Measurements from ENCODE around the gene PNMA6E.

Gene PNMA6E

DNA sequence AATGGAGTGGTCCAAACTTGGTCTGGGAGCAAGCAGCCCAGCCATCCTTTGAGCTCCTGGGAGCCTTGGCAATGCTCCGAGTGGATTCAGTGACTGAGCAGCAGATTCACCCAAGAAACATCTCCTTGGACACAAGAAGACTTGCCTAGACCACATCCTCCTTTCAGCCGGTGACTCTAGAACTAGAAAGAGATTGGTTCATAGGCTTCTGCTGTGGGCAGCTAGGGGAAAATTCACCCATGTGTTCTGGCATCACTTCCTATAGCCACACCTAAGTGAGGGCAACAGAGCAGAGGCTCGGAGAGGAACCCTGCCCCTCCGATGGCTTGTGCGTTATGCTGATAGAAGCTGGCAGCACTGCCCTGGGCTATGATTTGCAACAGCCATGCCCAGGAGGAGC, 51.2 kb downstream of the PNMA6E start:
- Histone ChIP-seq H3K9me3 (ENCODE audit: control insufficient read depth, insufficient read depth, low read length) (no peaks in the 10 kb centered on the region), H4K20me1 (ENCODE audit: control insufficient read depth, insufficient read depth, low read depth, low read length) (no peaks in the 10 kb centered on the region), H3K9me2 (replicated peaks; ENCODE audit: control insufficient read depth, low read length) (no peaks in the 10 kb centered on the region), H3K4me2 (ENCODE audit: low read length) (no peak overlapping the region), H3F3A (ENCODE audit: control insufficient read depth, insufficient read depth) (no peaks in the 10 kb centered on the region), H3K27me3 (ENCODE audit: control insufficient read depth, low read length) (no peaks in the 10 kb centered on the region), H3K27ac (ENCODE audit: low read depth, low read length) (no peak overlapping the region), H3K79me2 (ENCODE audit: control insufficient read depth, low read length) (no peaks in the 10 kb centered on the region), H3K36me3 (ENCODE audit: control insufficient read depth, low read length) (no peaks in the 10 kb centered on the region; the same call in 1 of the 2 replicates), H3K4me1 (ENCODE audit: control insufficient read depth, low read length) (no peaks in the 10 kb centered on the region), H3K4me3 (ENCODE audit: low read length) (no peak overlapping the region)
- no peak for TF ChIP-seq EZH2phosphoT487 (IDR thresholded peaks at IDR 0.05; ENCODE audit: borderline replicate concordance, low read length)

DNA sequence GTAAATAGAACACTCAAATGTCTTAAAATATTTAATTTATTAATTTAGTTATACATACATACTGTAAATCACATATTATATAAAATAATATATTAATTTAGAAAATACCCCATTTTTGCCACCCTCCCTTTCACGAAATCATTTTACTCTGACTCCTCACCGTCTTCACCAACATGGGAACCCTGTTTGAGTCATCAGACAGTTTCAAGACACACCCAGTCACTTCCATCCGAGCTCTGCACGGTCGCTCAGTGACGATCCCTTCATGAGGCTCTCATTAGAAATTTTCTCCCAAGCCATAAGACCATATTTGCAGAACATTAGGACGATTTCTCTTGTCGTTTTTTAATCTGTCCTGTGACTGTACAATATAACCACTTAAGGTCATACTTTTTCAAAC, 52.7 kb downstream of the PNMA6E start:
- H3F3A ChIP-seq (ENCODE audit: control insufficient read depth, insufficient read depth) = no peaks in the 10 kb centered on the region
- H3K4me2 ChIP-seq (ENCODE audit: low read length) = no peak overlapping the region
- H3K79me2 ChIP-seq (ENCODE audit: control insufficient read depth, low read length) = no peaks in the 10 kb centered on the region
- no peak overlapping the region for H3K4me3 ChIP-seq (ENCODE audit: low read length)
- peaks cover 2% of the 10 kb centered on the region for H3K36me3 ChIP-seq (ENCODE audit: control insufficient read depth, low read length)
- H3K27ac ChIP-seq (ENCODE audit: low read depth, low read length) = no peak overlapping the region
- H3K27me3 ChIP-seq (ENCODE audit: control insufficient read depth, low read length) = no peaks in the 10 kb centered on the region
- H3K9me3 ChIP-seq (ENCODE audit: control insufficient read depth, insufficient read depth, low read length) = no peaks in the 10 kb centered on the region
- H4K20me1 ChIP-seq (ENCODE audit: control insufficient read depth, insufficient read depth, low read depth, low read length) = no peaks in the 10 kb centered on the region
- H3K4me1 ChIP-seq (ENCODE audit: control insufficient read depth, low read length) = no peaks in the 10 kb centered on the region
- H3K9me2 ChIP-seq (replicated peaks; ENCODE audit: control insufficient read depth, low read length) = no peaks in the 10 kb centered on the region
- no peak for TF ChIP-seq EZH2phosphoT487 (IDR thresholded peaks at IDR 0.05; ENCODE audit: borderline replicate concordance, low read length)
- TF ChIP-seq, protein P1, sequence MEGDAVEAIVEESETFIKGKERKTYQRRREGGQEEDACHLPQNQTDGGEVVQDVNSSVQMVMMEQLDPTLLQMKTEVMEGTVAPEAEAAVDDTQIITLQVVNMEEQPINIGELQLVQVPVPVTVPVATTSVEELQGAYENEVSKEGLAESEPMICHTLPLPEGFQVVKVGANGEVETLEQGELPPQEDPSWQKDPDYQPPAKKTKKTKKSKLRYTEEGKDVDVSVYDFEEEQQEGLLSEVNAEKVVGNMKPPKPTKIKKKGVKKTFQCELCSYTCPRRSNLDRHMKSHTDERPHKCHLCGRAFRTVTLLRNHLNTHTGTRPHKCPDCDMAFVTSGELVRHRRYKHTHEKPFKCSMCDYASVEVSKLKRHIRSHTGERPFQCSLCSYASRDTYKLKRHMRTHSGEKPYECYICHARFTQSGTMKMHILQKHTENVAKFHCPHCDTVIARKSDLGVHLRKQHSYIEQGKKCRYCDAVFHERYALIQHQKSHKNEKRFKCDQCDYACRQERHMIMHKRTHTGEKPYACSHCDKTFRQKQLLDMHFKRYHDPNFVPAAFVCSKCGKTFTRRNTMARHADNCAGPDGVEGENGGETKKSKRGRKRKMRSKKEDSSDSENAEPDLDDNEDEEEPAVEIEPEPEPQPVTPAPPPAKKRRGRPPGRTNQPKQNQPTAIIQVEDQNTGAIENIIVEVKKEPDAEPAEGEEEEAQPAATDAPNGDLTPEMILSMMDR (IDR thresholded peaks at IDR 0.05; ENCODE audit: low read depth, low read length, poor library complexity, severe bottlenecking) = no peak

DNA sequence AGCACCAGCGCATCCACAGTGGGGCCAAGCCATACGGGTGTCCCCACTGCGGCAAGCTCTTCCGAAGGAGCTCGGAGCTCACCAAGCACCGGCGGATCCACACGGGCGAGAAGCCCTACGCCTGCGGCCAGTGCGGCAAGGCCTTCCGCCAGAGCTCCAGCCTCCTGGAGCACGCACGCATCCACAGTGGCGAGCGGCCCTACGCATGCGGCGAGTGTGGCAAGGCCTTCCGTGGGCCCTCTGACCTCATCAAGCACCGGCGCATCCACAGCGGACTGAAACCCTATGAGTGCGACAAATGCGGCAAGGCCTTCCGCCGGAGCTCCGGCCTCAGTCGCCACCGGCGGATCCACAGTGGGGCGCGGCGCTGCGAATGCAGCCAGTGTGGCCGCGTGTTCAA, 53.6 kb downstream of the PNMA6E start:
- Histone ChIP-seq H3K4me1 (ENCODE audit: control insufficient read depth, low read length) (no peaks in the 10 kb centered on the region), H3K9me3 (ENCODE audit: control insufficient read depth, insufficient read depth, low read length) (no peaks in the 10 kb centered on the region), H3K4me3 (ENCODE audit: low read length) (no peak overlapping the region), H3K79me2 (ENCODE audit: control insufficient read depth, low read length) (no peaks in the 10 kb centered on the region), H3K9me2 (replicated peaks; ENCODE audit: control insufficient read depth, low read length) (no peaks in the 10 kb centered on the region), H3F3A (ENCODE audit: control insufficient read depth, insufficient read depth) (no peaks in the 10 kb centered on the region), H3K27ac (ENCODE audit: low read depth, low read length) (no peak overlapping the region), H3K36me3 (ENCODE audit: control insufficient read depth, low read length) (peaks cover 2% of the 10 kb centered on the region), H3K4me2 (ENCODE audit: low read length) (no peak overlapping the region), H4K20me1 (ENCODE audit: control insufficient read depth, insufficient read depth, low read depth, low read length) (no peaks in the 10 kb centered on the region), H3K27me3 (ENCODE audit: control insufficient read depth, low read length) (no peaks in the 10 kb centered on the region)
- TF ChIP-seq, protein P1 (IDR thresholded peaks at IDR 0.05; ENCODE audit: low read depth, low read length, poor library complexity, severe bottlenecking) = no peak
- TF ChIP-seq EZH2phosphoT487 (IDR thresholded peaks at IDR 0.05; ENCODE audit: borderline replicate concordance, low read length) = no peak
